ENCODE results near the gene PCARE.

GRCh38 chr2:29105375-29105774, 31.1 kb upstream of the PCARE start:
- TF ChIP-seq EZH2 (IDR thresholded peaks at IDR 0.05; ENCODE audit: borderline replicate concordance, low read length): no peak
- TF ChIP-seq, protein P1, sequence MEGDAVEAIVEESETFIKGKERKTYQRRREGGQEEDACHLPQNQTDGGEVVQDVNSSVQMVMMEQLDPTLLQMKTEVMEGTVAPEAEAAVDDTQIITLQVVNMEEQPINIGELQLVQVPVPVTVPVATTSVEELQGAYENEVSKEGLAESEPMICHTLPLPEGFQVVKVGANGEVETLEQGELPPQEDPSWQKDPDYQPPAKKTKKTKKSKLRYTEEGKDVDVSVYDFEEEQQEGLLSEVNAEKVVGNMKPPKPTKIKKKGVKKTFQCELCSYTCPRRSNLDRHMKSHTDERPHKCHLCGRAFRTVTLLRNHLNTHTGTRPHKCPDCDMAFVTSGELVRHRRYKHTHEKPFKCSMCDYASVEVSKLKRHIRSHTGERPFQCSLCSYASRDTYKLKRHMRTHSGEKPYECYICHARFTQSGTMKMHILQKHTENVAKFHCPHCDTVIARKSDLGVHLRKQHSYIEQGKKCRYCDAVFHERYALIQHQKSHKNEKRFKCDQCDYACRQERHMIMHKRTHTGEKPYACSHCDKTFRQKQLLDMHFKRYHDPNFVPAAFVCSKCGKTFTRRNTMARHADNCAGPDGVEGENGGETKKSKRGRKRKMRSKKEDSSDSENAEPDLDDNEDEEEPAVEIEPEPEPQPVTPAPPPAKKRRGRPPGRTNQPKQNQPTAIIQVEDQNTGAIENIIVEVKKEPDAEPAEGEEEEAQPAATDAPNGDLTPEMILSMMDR (IDR thresholded peaks at IDR 0.05; ENCODE audit: low read length): no peak
